Stimulated activated CD4-positive, alpha-beta T cell treated with anti-CD3 and anti-CD28 coated beads, Interleukin-1b, Interleukin-23, amount 100 ng/mL, for 1 hour (primary cell): ENCODE results near the gene PEAK3.

ENCODE experiments used
- DNase-seq, 2 donors: peaks; one replicate each; pipeline ENCODE4 v3.0.0-alpha.2; 2020; ENCODE audit warnings: low read depth in 2 of 2

The PEAK3 gene, protein sequence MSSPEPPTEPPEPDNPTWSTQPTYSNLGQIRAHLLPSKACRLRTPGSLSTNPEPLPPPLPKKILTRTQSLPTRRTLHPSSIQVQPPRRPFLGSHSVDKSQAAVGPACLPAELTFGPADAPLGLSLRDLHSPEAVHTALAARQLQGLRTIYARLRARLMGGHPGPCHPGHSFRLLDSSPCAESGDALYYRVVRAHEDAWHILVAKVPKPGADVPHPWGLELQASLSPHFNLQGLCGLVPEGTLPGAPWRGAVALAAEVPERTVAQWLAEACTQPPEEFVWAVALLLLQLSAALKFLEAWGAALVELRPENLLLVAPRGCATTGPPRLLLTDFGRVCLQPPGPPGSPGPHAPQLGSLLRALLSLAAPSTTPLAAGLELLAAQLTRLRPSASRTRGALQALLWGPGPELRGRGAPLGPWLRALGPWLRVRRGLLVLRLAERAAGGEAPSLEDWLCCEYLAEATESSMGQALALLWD

DNA sequence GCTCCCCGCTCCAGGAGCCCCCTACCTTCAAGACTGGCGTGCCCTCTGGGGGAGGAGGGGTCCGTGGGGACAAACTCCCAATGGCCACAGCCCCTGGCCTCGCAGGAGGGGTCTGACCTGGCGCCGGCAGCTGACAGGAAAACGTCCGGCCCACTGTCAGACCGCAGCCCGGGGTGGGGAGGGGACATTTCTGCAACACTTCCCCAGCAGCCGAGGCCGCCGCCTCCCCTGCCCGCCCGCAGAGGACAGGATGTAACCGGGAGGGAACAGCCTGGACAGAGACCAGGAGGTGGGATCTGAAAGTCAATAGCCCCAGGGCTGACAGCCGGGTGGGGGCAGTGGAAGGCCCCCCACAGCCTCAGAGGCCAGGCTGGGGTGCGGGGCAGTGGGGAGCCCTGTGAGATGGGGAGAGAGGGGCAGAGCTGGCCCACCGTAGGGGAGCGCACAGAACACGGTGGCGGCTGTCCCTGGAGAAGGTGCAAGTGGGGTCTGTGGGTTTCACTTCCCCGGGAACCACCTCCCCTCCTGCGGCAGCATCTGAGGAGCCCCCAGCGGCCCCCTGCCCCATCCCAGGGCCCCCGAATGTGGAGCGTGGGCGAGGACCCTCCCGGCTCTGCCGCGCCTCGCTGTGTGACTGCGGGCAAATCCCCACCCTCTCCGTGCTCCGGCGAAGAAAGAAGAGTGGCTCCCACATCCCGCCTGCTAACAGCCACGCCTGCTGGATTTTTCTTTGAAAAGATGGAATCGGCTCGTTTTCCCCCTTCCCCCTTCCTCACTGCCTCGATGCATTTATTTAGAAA, at the start of gene PEAK3:
Gene PEAK3, minus strand, starts transcription at position 114 of the 800 bp plus-strand sequence. CDS start 1,244 bp downstream, outside the sequence.
- no peak for DNase-seq

- no peak for DNase-seq
Measured at GRCh38 chr19:2330632-2331284, 48.8 kb upstream of the PEAK3 start.

GRCh38 chr19:2330255-2330631, 48.3 kb upstream of the PEAK3 start:
- no peak for DNase-seq

DNA sequence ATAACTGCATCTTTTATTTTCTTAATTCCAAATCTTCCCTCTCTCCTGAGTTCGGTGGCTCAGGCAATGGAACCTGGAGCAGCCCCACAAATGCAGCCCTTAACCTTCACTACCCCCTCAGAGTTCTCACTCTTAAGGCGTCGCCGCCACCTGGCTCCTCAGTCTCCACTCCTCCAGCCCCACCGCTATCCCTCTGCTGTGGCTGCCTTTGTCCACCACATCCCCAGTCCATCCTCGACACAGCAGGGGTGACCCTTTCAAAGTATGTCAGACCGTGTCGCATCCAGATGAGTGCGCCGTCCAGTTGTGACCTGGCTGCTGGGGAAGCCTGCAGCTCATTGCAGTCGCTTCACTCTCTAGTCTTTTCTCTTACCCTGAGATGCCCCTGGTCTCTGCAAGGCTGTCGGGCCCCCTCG, 47.5 kb upstream of the PEAK3 start:
- no peak for DNase-seq

GRCh38 chr19:2329149-2329478, 47.1 kb upstream of the PEAK3 start:
- no peak for DNase-seq

- DNase-seq = peak; percentile 84 to 91
Measured at GRCh38 chr19:2328401-2329148, 46.6 kb upstream of the PEAK3 start, which contains the start of the genes LSM7 and SPPL2B. LSM7 (minus strand) TSS chr19:2328586; CDS start chr19:2328566, 20 bp downstream. SPPL2B (plus strand) TSS chr19:2328684; CDS start chr19:2328710, 26 bp downstream.

DNA sequence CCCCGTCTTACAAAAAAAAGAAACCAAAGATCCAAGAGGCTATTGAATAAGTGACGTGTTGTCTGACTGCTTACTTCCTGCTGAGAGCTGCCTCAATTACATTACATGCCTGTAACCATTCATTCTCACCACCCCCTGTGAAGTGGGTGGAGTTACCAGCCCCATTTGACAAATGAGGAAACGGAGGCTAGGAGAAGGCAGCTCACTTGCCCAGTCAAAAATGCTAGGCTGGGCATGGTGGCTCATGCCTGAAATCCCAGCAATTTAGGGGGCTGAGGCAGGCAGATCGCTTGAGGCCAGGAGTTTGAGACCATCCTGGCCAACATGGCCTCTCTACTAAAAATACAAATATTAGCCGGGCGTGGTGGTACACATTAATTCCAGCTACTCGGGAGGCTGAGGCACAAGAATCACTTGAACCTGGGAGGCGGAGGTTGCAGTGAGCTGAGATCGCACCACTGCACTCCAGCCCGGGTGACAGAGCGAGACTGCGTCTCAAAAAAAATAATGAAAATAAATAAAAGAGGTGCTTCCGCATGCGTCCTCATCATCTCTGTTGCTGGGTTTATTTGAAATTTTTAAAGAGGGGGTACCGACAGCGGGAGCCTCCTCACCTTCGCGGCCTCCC, 45.9 kb upstream of the PEAK3 start:
- DNase-seq = no peak

DNA sequence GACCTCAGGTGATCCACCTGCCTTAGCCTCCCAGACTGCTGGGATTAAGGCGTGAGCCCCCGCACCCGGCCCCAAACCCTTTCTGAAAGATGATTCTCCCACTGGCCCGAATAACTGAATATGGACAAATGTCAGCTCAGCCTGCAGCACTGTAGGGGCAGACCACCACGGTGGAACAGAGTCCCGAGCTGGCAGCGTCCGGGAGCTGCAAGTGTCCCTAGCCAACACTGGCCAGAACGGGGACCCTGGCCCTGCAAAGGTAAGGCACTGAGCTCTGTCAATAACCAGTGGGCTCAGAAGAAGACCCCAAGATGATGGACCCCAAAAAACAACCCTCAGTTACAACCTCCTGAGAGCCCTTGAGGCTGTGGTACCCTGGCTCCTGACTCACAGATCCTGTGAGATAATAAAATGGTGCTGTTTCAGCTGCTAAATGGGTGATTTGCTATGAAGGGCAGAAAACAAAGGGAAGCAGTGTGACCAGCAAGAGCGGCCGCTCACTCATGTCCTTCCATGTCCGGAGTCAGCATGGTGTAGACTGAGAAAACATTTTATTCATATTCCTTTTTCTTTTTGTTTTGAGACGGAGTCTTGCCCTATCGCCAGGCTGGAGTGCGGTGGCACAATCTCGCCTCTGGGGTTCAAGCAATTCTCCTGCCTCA, 44.9 kb upstream of the PEAK3 start:
- no peak for DNase-seq

- DNase-seq = no peak
Measured at GRCh38 chr19:2325281-2326046, 43.5 kb upstream of the PEAK3 start.

- DNase-seq = no peak
Measured at GRCh38 chr19:2324220-2324948, 42.4 kb upstream of the PEAK3 start.

- no peak for DNase-seq
Measured at GRCh38 chr19:2323707-2324106, 41.7 kb upstream of the PEAK3 start.

- DNase-seq = no peak
Measured at GRCh38 chr19:2321565-2322283, 39.7 kb upstream of the PEAK3 start.

DNA sequence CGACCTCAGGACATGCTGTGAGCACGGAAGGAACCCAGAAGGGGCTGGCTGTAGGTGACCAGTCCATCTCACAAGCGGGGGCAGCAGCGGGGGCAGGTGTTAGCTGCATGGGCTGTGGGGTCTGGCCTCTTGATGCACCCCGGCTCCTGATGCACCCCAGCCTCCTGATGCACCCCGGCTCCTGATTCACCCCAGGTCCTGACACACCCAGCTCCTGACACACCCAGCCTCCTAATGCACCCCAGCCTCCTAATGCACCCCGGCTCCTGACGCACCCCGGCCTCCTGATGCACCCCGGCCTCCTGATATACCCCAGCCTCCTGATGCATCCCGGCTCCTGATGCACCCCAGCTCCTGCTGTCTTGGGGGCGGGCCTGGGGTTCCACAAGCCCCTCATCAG, 39.0 kb upstream of the PEAK3 start:
- DNase-seq = no peak

GRCh38 chr19:2320049-2320448, 38.1 kb upstream of the PEAK3 start:
- DNase-seq = no peak

DNA sequence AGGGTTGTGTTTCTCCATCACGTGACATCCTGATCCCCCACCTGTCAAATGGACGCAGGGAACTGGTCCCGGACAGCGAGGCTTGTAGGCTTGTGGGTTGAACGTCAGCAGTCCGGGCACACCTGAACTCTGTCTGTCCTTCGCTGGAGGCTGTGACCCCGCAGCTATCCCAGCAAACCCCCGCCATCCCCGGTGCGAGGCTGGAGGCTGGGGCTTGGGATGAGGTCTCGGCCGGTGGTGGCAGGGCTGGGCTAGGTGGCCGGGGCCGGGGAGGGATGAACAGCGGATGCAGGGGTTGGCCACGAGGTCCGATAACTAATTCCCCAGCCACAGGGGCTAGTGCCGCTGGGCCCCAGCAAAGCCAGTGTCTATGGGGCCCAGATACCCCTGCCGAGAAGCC, 37.6 kb upstream of the PEAK3 start:
- no peak for DNase-seq

DNA sequence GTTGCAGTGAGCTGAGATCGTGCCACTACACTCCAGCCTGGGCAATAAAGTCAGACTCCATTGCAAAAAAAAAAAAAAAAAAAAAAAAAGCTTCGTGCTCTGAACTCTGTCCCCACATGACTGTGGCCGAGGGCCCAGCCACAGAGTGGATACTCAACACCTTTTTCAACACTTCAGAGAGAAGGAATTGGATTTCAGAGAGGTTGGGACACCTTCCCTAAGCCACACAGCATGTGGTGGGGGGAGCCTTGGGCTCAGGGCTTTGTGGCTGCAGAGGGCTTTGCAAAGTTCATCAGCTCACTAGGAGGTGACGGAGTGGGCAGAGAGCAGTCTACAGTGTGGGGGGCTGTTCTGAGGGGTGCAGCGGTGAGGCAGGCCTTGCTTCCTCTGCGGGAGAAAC, 36.9 kb upstream of the PEAK3 start:
- DNase-seq = no peak

- DNase-seq = no peak
Measured at GRCh38 chr19:2317756-2318155, 35.8 kb upstream of the PEAK3 start.

- DNase-seq = no peak
Measured at GRCh38 chr19:2317300-2317699, 35.3 kb upstream of the PEAK3 start.
